GM23248 (cell line): ENCODE measurements around the gene CACNA2D2. TPM values are rescaled to one million over a fixed set of nuclear protein-coding genes. Genes with fewer than 3 reads are reported as not detected.
A peak's percentile ranks its signal among the peaks of the same experiment; 100 is the strongest.

Experiments
- DNase-seq: peaks from one replicate; pipeline ENCODE4 v3.0.0-alpha.2; 2015
- H2AFZ ChIP-seq: fragments of 200-600 bp; sonication (generic); 2 replicates; pipeline ENCODE4 v1.6.1; 2016; ENCODE audit warnings: antibody characterized with exemption
- H3F3A ChIP-seq: fragments of 200-600 bp; sonication (generic); 2 replicates; pipeline ENCODE4 v1.6.1; 2016; ENCODE audit warnings: mild to moderate bottlenecking, antibody characterized with exemption, mixed run types; ENCODE audit not compliant: insufficient read depth
- H3K27ac ChIP-seq: fragments of 200-600 bp; sonication (generic); 2 replicates; pipeline ENCODE4 v1.5.1; 2016; ENCODE audit warnings: mild to moderate bottlenecking
- H3K27me3 ChIP-seq: fragments of 200-600 bp; sonication (generic); replicated peaks from 2 replicates; pipeline ENCODE4 v1.6.1; 2016; ENCODE audit warnings: mild to moderate bottlenecking; ENCODE audit not compliant: insufficient read depth
- H3K36me3 ChIP-seq: fragments of 200-600 bp; sonication (generic); 2 replicates; pipeline ENCODE4 v1.6.1; 2016; ENCODE audit warnings: low read depth, mild to moderate bottlenecking
- H3K4me1 ChIP-seq: fragments of 200-600 bp; sonication (generic); 2 replicates; pipeline ENCODE4 v1.6.1; 2016; ENCODE audit warnings: mild to moderate bottlenecking; ENCODE audit not compliant: insufficient read depth
- H3K4me2 ChIP-seq: fragments of 200-600 bp; sonication (generic); one replicate; pipeline ENCODE4 v1.6.1; 2016; ENCODE audit warnings: mild to moderate bottlenecking; ENCODE audit not compliant: unreplicated experiment
- H3K4me3 ChIP-seq: fragments of 200-600 bp; sonication (generic); 2 replicates; pipeline ENCODE4 v1.5.1; 2016; ENCODE audit warnings: mild to moderate bottlenecking
- H3K79me2 ChIP-seq: fragments of 200-600 bp; sonication (generic); 2 replicates; pipeline ENCODE4 v1.6.1; 2016; ENCODE audit warnings: mild to moderate bottlenecking; ENCODE audit not compliant: insufficient read depth
- H3K9ac ChIP-seq: fragments of 200-600 bp; sonication (generic); 2 replicates; pipeline ENCODE4 v1.6.1; 2016; ENCODE audit warnings: mild to moderate bottlenecking
- H3K9me2 ChIP-seq: fragments of 200-600 bp; sonication (generic); 2 replicates; pipeline ENCODE4 v1.6.1; 2016; ENCODE audit warnings: mixed run types, mild to moderate bottlenecking, moderate library complexity; ENCODE audit not compliant: insufficient read depth
- H3K9me3 ChIP-seq: fragments of 200-600 bp; sonication (generic); one replicate; pipeline ENCODE4 v1.6.1; 2017; ENCODE audit warnings: low read depth
- H4K20me1 ChIP-seq: fragments of 200-600 bp; sonication (generic); 2 replicates; pipeline ENCODE4 v1.6.0; 2016; ENCODE audit not compliant: insufficient read depth
- EZH2 ChIP-seq: fragments of 200-600 bp; sonication (generic); IDR thresholded peaks from 2 replicates; pipeline ENCODE4 v1.6.1; 2018; ENCODE audit warnings: antibody characterized with exemption, mild to moderate bottlenecking; ENCODE audit not compliant: insufficient read depth, poor library complexity, severe bottlenecking
- EZH2phosphoT487 ChIP-seq: fragments of 200-600 bp; sonication (generic); IDR thresholded peaks from 2 replicates; pipeline ENCODE4 v1.6.1; 2018; ENCODE audit warnings: antibody characterized with exemption, moderate library complexity, mild to moderate bottlenecking, low read depth; ENCODE audit not compliant: insufficient read depth
- WGBS, 2 experiments: methylation state at CpG; one replicate each; pipeline ENCODE4 v1.1.6; 2015 to 2017; ENCODE audit warnings: low lambda C conversion rate in 2 of 2, low coverage in 1 of 2; ENCODE audit errors: missing lambda C conversion rate in 2 of 2; 5-methylcytosine and 5-hydroxymethylcytosine counted together
- in situ Hi-C: fragments of 300-500 bp; cut with MboI; formaldehyde crosslinking; loops from 2 replicates; pipeline ENCODE4 v1.15.0; 2020
- polyA plus RNA-seq: library from polyadenylated mRNA; unstranded; fragments of >200 nt; fragmentation: Nextera tagmentation; extraction: Ambion mirVana; gene quantifications from 2 replicates; pipeline ENCODE4 v1.2.1, GENCODE V29; 2016
- total RNA-seq: library from RNA; depleted of rRNA; stranded (reverse); fragments of >200 nt; shearing (Covaris generic); gene quantifications from 2 replicates; pipeline ENCODE4 v1.2.3, GENCODE V29; 2014

The CACNA2D2 gene
- total and polyA plus RNA-seq, 2 experiments from 2014 or later: not detected

- Histone ChIP-seq H3K4me3 (no peak overlapping the region), H3K27ac (no peak overlapping the region), H4K20me1 (no peaks in the 10 kb centered on the region), H3K9me3 (no peaks in the 10 kb centered on the region), H2AFZ (no peak overlapping the region), H3K27me3 (no peaks in the 10 kb centered on the region; the same call in 1 of the 2 replicates), H3K79me2 (no peaks in the 10 kb centered on the region), H3F3A (no peaks in the 10 kb centered on the region), H3K9ac (no peak overlapping the region), H3K36me3 (no peaks in the 10 kb centered on the region), H3K4me1 (no peaks in the 10 kb centered on the region), H3K4me2 (no peak overlapping the region), H3K9me2 (no peaks in the 10 kb centered on the region)
- TF ChIP-seq EZH2phosphoT487 (no peak), EZH2 (no peak)
- DNase-seq: peak; percentile 13
- in situ Hi-C loops: no loop called here
- 77 to 78% methylated on average over 4 of the region's 4 CpGs for WGBS, 2 experiments
Observed at GRCh38 chr3:50418850-50419249, 84.6 kb downstream of the CACNA2D2 start.

DNA sequence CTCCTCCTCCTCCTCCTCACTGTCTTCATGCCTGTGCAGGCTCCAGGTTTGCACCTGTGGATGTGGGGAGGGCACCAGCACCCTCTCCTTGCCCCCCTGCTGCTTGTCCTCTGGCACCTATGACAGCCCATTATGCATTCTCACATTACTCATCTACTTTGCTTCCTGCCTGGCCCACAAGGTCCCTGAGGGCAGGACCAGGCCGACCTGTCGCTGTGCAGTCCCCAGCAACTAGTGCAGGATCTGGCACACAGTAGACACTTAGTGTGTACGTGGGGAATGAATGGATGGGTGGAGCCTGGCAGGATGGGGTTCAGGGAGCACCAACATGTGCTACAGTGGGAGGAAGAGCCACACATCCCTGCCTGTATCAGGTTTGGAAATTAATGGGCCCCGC is 85.8 kb downstream of the CACNA2D2 start:
- Histone ChIP-seq H3K36me3 (no peaks in the 10 kb centered on the region), H3K9me2 (no peaks in the 10 kb centered on the region), H3K4me3 (no peak overlapping the region), H3K4me1 (no peaks in the 10 kb centered on the region), H3K9me3 (no peaks in the 10 kb centered on the region), H4K20me1 (no peaks in the 10 kb centered on the region), H3K9ac (no peak overlapping the region), H2AFZ (no peak overlapping the region), H3K27ac (no peak overlapping the region), H3K79me2 (no peaks in the 10 kb centered on the region), H3K4me2 (no peak overlapping the region), H3K27me3 (no peaks in the 10 kb centered on the region; the same call in 1 of the 2 replicates), H3F3A (no peaks in the 10 kb centered on the region)
- no peak for DNase-seq
- in situ Hi-C loops: no loop called here
- 55 to 57% methylated on average over 4 of the region's 4 CpGs for WGBS, 2 experiments
- no peak for TF ChIP-seq EZH2

DNA sequence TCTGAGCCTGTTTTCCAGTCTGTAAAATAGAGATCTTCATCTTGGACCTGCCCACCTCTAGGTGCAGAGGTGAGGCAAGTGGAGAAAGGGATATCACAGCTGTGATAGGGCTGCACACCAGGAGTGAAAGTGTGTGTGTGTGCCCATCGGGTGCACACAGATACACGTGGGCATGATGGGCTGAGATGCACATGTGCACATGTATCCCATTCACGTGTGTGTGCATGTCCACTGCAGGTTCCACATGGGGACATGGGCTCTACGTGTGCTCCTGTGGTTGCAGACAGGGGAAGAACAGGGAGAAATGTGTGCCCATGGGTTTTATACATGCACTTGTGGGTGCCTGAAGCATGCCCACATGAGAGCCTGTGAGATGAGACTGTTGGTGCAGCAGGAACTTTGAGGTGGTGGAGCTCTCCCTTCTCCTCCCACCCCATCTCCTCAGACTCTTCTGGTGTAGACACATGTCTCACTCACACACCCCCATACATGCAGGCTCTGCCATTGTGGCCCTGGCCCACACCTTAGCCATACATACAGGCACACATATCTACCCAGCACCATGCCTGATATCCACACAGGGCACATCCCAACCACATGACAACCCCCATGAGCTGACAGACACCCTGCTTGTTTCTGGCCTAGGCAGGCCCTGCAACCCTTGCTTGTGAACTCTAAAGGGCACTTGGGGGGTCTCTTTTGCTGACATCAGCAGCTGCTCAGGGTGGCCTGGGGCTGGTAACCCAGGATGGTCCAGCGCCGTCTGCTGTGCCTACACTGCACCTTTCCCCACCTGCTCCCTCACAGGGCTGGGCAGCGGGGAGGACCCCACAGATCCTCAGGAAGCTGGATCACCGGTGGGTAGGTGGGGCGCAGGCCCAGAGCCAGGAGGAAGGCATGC is 86.4 kb downstream of the CACNA2D2 start:
- Histone ChIP-seq H3F3A (no peaks in the 10 kb centered on the region), H3K4me1 (no peaks in the 10 kb centered on the region), H3K9me2 (no peaks in the 10 kb centered on the region), H2AFZ (no peak overlapping the region), H3K4me2 (no peak overlapping the region), H3K27ac (no peak overlapping the region), H4K20me1 (no peaks in the 10 kb centered on the region), H3K27me3 (no peaks in the 10 kb centered on the region; the same call in none of the 2 replicates), H3K79me2 (no peaks in the 10 kb centered on the region), H3K9me3 (no peaks in the 10 kb centered on the region), H3K36me3 (no peaks in the 10 kb centered on the region), H3K4me3 (no peak overlapping the region), H3K9ac (no peak overlapping the region)
- DNase-seq: no peak
- in situ Hi-C loops: no loop called here
- WGBS, 2 experiments: 64 to 68% methylated on average over 8 to 9 of the region's 9 CpGs
- no peak for TF ChIP-seq EZH2
- TF ChIP-seq EZH2phosphoT487: no peak

DNA sequence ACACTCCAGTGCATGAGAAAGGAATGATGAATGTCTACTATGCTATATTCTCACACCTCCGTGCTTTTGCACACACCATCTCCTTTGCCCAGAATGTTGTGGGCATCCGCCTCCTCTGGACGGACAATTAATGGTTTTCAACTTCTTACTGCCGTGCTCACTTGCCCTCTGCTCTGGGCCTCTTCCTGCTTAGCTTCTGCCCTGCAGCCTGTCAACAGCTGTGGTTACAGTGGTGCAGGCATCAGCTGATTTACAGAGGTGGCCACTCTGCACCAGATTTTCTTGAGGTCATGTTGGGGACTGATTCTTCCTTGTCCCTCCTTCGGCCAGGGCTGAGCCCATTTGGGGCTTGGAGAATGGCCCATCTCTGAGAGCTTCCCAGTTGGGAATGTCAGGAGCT is 87.6 kb downstream of the CACNA2D2 start:
- in situ Hi-C loops: no loop called here
- no peak for DNase-seq
- H4K20me1 ChIP-seq: no peaks in the 10 kb centered on the region
- H3K9me3 ChIP-seq: no peaks in the 10 kb centered on the region
- no peak overlapping the region for H3K27ac ChIP-seq
- H2AFZ ChIP-seq: no peak overlapping the region
- 58 to 64% methylated on average over 5 of the region's 5 CpGs for WGBS, 2 experiments
- no peaks in the 10 kb centered on the region for H3F3A ChIP-seq
- no peak overlapping the region for H3K9ac ChIP-seq
- H3K4me1 ChIP-seq: no peaks in the 10 kb centered on the region
- no peaks in the 10 kb centered on the region for H3K79me2 ChIP-seq
- TF ChIP-seq EZH2 (no peak), EZH2phosphoT487 (no peak)
- no peaks in the 10 kb centered on the region for H3K9me2 ChIP-seq
- H3K27me3 ChIP-seq: no peaks in the 10 kb centered on the region; the same call in none of the 2 replicates
- no peak overlapping the region for H3K4me3 ChIP-seq
- H3K4me2 ChIP-seq: no peak overlapping the region
- no peaks in the 10 kb centered on the region for H3K36me3 ChIP-seq
